Ectodermal cell (in vitro differentiated cells): ENCODE measurements around the gene ZC3H10.
"Not testable (repeated sequence)": the region's sequence is repeated elsewhere in the genome, so short reads cannot be mapped to it uniquely, and the experiment has no call there.

Source experiments
- H3K27ac ChIP-seq: 2 replicates; pipeline ENCODE4 v1.7.0; 2013; ENCODE audit warnings: mild to moderate bottlenecking, low read depth, low read length; ENCODE audit not compliant: insufficient read depth, poor library complexity, severe bottlenecking
- H3K27me3 ChIP-seq: 2 replicates; pipeline ENCODE4 v1.7.0; 2013; ENCODE audit warnings: mild to moderate bottlenecking, low read length; ENCODE audit not compliant: insufficient read depth, control insufficient read depth, poor library complexity, severe bottlenecking
- H3K36me3 ChIP-seq: one replicate; pipeline ENCODE4 v1.7.0; 2013; ENCODE audit warnings: low read length; ENCODE audit not compliant: control insufficient read depth, insufficient read depth
- H3K4me1 ChIP-seq: one replicate; pipeline ENCODE4 v1.7.0; 2013; ENCODE audit warnings: low read length; ENCODE audit not compliant: control insufficient read depth, insufficient read depth
- H3K4me3 ChIP-seq: 2 replicates; pipeline ENCODE4 v1.7.0; 2013; ENCODE audit warnings: low read depth, low read length, control low read depth; ENCODE audit not compliant: insufficient read depth
- H3K9me3 ChIP-seq: 2 replicates; pipeline ENCODE4 v1.7.0; 2013; ENCODE audit warnings: mild to moderate bottlenecking, low read length, moderate library complexity; ENCODE audit not compliant: control insufficient read depth
- WGBS, 2 experiments: methylation state at CpG; one replicate each; pipeline ENCODE4 v1.1.7; 2013; ENCODE audit warnings: missing lambda C conversion rate in 2 of 2; 5-methylcytosine and 5-hydroxymethylcytosine counted together

The ZC3H10 gene

GRCh38 chr12:56153678-56154065 is 35.6 kb downstream of the ZC3H10 start:
- H3K36me3 ChIP-seq = peaks cover 11% of the 10 kb centered on the region
- peaks cover 23% of the 10 kb centered on the region for H3K4me1 ChIP-seq
- no peaks in the 10 kb centered on the region for H3K9me3 ChIP-seq
- H3K27ac ChIP-seq = no peak overlapping the region
- 83 to 88% methylated on average over 5 of the region's 5 CpGs for WGBS, 2 experiments
- peak overlapping the region; percentile 68 for H3K4me3 ChIP-seq
- no peaks in the 10 kb centered on the region for H3K27me3 ChIP-seq

- no peaks in the 10 kb centered on the region for H3K9me3 ChIP-seq
- peaks cover 11% of the 10 kb centered on the region for H3K36me3 ChIP-seq
- H3K4me1 ChIP-seq = peaks cover 23% of the 10 kb centered on the region
- 100% methylated on average over 1 of the region's 1 CpG; no CpG with 5 or more reads in 1 of the 2 experiments for WGBS, 2 experiments
- no peak overlapping the region for H3K27ac ChIP-seq
- H3K4me3 ChIP-seq = no peak overlapping the region
- H3K27me3 ChIP-seq = no peaks in the 10 kb centered on the region
Measured at GRCh38 chr12:56154246-56154771, 36.2 kb downstream of the ZC3H10 start.

DNA sequence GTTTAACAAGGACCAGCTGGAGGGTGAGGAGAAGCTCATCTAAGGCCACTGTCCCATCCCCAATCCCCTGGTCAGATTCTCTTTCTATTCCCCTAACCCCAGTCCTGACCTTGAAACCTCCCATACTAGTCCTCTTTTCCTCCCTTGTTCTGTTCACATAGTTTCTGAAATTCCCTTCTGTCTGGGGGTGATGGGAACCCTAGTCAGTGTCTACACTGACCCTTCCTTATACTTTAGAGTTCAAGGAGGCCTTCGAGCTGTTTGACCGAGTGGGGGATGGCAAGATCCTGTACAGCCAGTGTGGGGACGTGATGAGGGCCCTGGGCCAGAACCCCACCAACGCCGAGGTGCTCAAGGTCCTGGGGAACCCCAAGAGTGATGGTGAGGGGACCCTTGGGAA is 36.8 kb downstream of the ZC3H10 start:
- Histone ChIP-seq H3K9me3 (no peaks in the 10 kb centered on the region), H3K36me3 (peaks cover 13% of the 10 kb centered on the region), H3K27ac (no peak overlapping the region), H3K4me1 (peaks cover 25% of the 10 kb centered on the region), H3K4me3 (no peak overlapping the region), H3K27me3 (no peaks in the 10 kb centered on the region)
- WGBS, 2 experiments = 95% methylated on average over 5 of the region's 5 CpGs

DNA sequence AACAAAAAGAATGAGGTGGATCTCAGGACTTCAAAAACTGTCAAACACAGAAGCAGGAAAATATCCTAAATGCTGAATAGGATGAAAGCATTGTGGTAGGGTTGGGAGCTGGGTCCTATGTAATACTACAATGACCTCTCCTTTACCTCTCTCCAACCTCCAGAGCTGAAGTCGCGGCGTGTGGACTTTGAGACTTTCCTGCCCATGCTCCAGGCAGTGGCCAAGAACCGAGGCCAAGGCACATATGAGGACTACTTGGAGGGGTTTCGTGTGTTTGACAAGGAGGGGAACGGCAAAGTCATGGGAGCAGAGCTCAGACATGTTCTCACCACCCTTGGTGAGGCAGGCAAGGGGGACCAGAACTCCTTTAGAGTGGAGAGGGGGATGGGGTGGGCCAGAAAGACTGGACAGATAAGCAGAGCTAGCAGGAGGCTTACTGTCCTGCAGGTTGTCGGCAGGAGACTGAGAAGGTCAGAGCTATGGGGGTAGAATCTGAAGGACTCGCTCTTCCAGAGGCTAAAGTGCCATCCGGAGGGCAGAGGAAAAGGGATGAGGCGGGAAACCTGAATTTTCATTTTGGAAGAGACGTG is 37.3 kb downstream of the ZC3H10 start:
- Histone ChIP-seq H3K4me1 (peaks cover 30% of the 10 kb centered on the region), H3K27me3 (no peaks in the 10 kb centered on the region), H3K27ac (no peak overlapping the region), H3K4me3 (no peak overlapping the region), H3K9me3 (no peaks in the 10 kb centered on the region), H3K36me3 (peaks cover 19% of the 10 kb centered on the region)
- WGBS, 2 experiments = 93 to 95% methylated on average over 11 of the region's 11 CpGs

- peaks cover 39% of the 10 kb centered on the region for H3K4me1 ChIP-seq
- peak overlapping the region; percentile 98 for H3K27ac ChIP-seq
- not testable (repeated sequence) for H3K27me3 ChIP-seq, H3K9me3 ChIP-seq
- WGBS, 2 experiments = 92 to 94% methylated on average over 21 of the region's 21 CpGs
- peak overlapping the region; percentile 70 for H3K4me3 ChIP-seq
- peaks cover 24% of the 10 kb centered on the region for H3K36me3 ChIP-seq
Measured at GRCh38 chr12:56156464-56157200, 38.6 kb downstream of the ZC3H10 start.

GRCh38 chr12:56157201-56158028 is 39.3 kb downstream of the ZC3H10 start:
- Histone ChIP-seq H3K4me1 (peaks cover 47% of the 10 kb centered on the region), H3K27me3 (no peaks in the 10 kb centered on the region), H3K9me3 (no peaks in the 10 kb centered on the region), H3K36me3 (peaks cover 30% of the 10 kb centered on the region), H3K4me3 (peak overlapping the region; percentile 70), H3K27ac (peak overlapping the region; percentile 98)
- 18% methylated on average over 45 of the region's 45 CpGs for WGBS, 2 experiments

DNA sequence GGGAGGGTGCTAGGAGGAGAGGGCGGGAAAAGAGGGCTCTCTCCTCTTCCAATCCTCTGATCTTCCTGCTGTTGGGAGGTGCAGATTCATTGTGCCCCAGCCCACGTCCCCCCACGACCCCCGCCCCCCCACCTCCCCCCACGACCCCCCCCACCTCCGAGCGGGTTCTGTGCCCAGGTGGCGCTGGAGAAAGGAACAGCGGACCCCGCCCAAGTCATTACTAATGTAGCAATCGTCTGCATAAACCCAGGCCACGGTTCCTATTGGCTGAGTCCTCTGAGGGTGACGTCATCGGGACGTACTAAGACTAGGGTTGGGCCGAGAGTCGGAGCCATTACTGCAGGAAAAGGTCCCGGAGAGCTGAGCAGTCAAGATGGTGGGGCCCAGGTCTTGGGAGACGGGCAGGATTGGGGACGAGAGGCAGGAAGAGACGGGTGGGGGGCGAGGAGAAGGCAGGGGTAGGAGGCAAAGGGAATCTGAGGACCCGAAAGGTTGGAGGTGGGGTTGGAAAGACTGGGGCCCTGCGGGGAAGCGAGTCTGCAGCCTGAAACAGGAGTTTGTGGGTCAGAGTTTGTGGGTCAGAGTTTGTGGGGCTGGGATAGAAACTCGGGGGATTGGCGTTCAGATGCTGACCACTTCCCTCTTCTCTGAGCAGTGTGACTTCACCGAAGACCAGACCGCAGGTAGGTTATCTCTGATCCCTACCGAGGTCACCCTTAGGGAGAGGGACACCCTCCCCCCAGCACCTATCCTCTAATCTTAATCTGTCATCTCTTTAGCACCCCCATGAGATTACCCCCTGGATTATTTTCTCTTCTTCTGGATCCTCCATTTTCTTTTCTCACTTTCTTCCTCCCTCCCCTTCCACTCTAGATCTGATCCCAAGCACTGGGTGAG is 40.2 kb downstream of the ZC3H10 start, which contains the start of gene MYL6:
Gene MYL6 (plus strand): TSS at position 331 of the 897 bp plus-strand sequence. CDS start 43 bp downstream, at position 374.
- peak within 1 kb of the TSS; percentile 98 for H3K27ac ChIP-seq
- no peaks in the 10 kb centered on the region for H3K9me3 ChIP-seq
- H3K36me3 ChIP-seq = peaks cover 33% of the 10 kb centered on the region
- H3K4me1 ChIP-seq = peaks cover 47% of the 10 kb centered on the region
- peak within 1 kb of the TSS; percentile 70 for H3K4me3 ChIP-seq
- no peaks in the 10 kb centered on the region for H3K27me3 ChIP-seq
- 0% methylated on average over 25 of the region's 30 CpGs for WGBS, 2 experiments

- 2 to 3% methylated on average over 5 to 6 of the region's 6 CpGs for WGBS, 2 experiments
- peaks cover 34% of the 10 kb centered on the region for H3K36me3 ChIP-seq
Measured at GRCh38 chr12:56158926-56159461, 40.9 kb downstream of the ZC3H10 start.

GRCh38 chr12:56159482-56160192 is 41.6 kb downstream of the ZC3H10 start:
- Histone ChIP-seq H3K4me1 (peaks cover 38% of the 10 kb centered on the region), H3K27ac (peak overlapping the region; percentile 62), H3K27me3 (no peaks in the 10 kb centered on the region), H3K4me3 (peak overlapping the region; percentile 70), H3K36me3 (peaks cover 40% of the 10 kb centered on the region), H3K9me3 (no peaks in the 10 kb centered on the region)
- WGBS, 2 experiments = 74 to 80% methylated on average over 8 of the region's 8 CpGs

More at GRCh38 chr12:56158926-56159461, 40.9 kb downstream of the ZC3H10 start:
- peak overlapping the region; percentile 70 for H3K4me3 ChIP-seq
- H3K27me3 ChIP-seq = no peaks in the 10 kb centered on the region
- peak overlapping the region; percentile 89 for H3K27ac ChIP-seq
- H3K4me1 ChIP-seq = peaks cover 43% of the 10 kb centered on the region
- H3K9me3 ChIP-seq = no peaks in the 10 kb centered on the region
